Liver (tissue), 5 donors: ENCODE data around the gene NDUFAF5. TPM values are rescaled to one million over a fixed set of nuclear protein-coding genes. Genes with fewer than 3 reads are reported as not detected.

Experiments used
- ATF3 ChIP-seq: IDR thresholded peaks from 2 replicates; pipeline ENCODE4 v1.6.1; 2016; ENCODE audit warnings: antibody characterized with exemption
- FOXA1 ChIP-seq: IDR thresholded peaks from 2 replicates; pipeline ENCODE4 v1.6.1; 2016; ENCODE audit warnings: antibody characterized with exemption
- FOXA2 ChIP-seq: IDR thresholded peaks from 2 replicates; pipeline ENCODE4 v1.6.1; 2016; ENCODE audit warnings: antibody characterized with exemption
- GABPA ChIP-seq, 2 donors: IDR thresholded peaks in 1 of 2; conservative IDR thresholded peaks in 1 of 2; 2 replicates each; pipeline ENCODE4 v1.6.1; 2016; ENCODE audit warnings: antibody characterized with exemption in 2 of 2, mild to moderate bottlenecking in 1 of 2, moderate library complexity in 1 of 2
- NR2F2 ChIP-seq: IDR thresholded peaks from 2 replicates; pipeline ENCODE4 v1.6.1; 2016; ENCODE audit warnings: antibody characterized with exemption
- polyA plus RNA-seq, 2 donors: library from polyadenylated mRNA; stranded (reverse) in 1 of 2; unstranded in 1 of 2; fragments of 200-250 nt in 1 of 2; fragments of >200 nt in 1 of 2; fragmentation: Nextera tagmentation in 1 of 2; extraction: Ambion mirVana in 1 of 2; gene quantifications; one replicate each; pipeline versions ENCODE4 v1.2.1 to v1.2.3, GENCODE V29; 2013 to 2015
- total RNA-seq, 2 donors: library from RNA; depleted of rRNA; stranded (reverse); fragments of >200 nt; gene quantifications; one replicate each; pipeline ENCODE4 v1.2.3, GENCODE V29; 2014
- donor health status: healthy.
- donor health status: healthy.
- donor health status: healthy.

Gene NDUFAF5
- total and polyA plus RNA-seq, 4 donors, result 6.6 to 15.9 (median 12.3) TPM

DNA sequence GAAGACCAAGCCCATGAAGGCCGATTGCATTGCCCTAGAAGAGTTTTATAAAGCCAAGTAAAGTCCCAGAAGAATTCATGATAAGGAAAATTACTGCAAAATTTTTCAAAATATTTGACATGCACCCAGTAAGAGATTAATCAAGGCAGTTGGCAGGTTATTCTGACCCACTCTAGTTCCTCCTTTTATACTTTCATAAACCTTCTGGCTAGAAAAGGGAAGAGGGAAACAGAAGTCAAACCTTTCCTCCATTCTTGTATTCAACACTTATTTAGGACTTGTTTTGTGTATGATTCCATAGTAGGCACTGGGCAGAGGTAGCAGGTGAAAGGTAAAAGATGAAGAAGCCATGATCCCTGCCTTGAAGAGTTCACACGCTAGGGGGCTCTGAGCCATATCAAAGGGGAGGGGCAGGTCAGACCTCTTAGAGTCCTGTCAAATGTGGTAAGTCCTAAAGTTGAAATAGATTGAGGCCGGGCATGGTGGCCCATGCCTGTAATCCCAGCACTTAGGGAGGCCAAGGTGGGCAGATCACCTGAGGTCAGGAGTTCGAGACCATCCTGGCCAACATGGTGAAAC lies 85.4 kb downstream of the NDUFAF5 start (continued):
- TF ChIP-seq ATF3, result no peak
- no peak for TF ChIP-seq NR2F2
- TF ChIP-seq FOXA2, result no peak
- no peak for TF ChIP-seq FOXA1
- no peak for TF ChIP-seq GABPA (IDR thresholded peaks at IDR 0.05 in 1 of 2, conservative IDR thresholded peaks at IDR 0.05 in 1 of 2)

Other genes starting within 250 kb of the NDUFAF5 start
- gene TASP1, start 146.1 kb upstream of the NDUFAF5 start, total RNA-seq, result 1 to 10 TPM; 5.0 to 10.0 TPM
- 1 to 10 TPM; 2.5 to 4.4 TPM for gene TASP1, start 146.1 kb upstream of the NDUFAF5 start, polyA plus RNA-seq
- 1 to 10 TPM; 4.9 to 6.5 TPM for gene ESF1, start 109 bp upstream of the NDUFAF5 start, total RNA-seq
- gene ESF1, start 109 bp upstream of the NDUFAF5 start, polyA plus RNA-seq, result 1 to 10 TPM; 3.5 to 7.3 TPM
- not detected for gene SEL1L2, start 205.6 kb downstream of the NDUFAF5 start, total RNA-seq
- gene SEL1L2, start 205.6 kb downstream of the NDUFAF5 start, polyA plus RNA-seq, result not detected
- 10 to 100 TPM in 1 of 2 donors, 1 to 10 TPM in 1; 1.4 to 10.5 TPM for gene MACROD2, start 210.5 kb downstream of the NDUFAF5 start, total RNA-seq
- 1 to 10 TPM in 1 of 2 donors, under 1 TPM in 1; 0.66 to 5.2 TPM for gene MACROD2, start 210.5 kb downstream of the NDUFAF5 start, polyA plus RNA-seq